ENCODE results near the gene LENEP.
"Not testable (repeated sequence)": the region's sequence is repeated elsewhere in the genome, so short reads cannot be mapped to it uniquely, and the experiment has no call there.

LENEP gene

DNA sequence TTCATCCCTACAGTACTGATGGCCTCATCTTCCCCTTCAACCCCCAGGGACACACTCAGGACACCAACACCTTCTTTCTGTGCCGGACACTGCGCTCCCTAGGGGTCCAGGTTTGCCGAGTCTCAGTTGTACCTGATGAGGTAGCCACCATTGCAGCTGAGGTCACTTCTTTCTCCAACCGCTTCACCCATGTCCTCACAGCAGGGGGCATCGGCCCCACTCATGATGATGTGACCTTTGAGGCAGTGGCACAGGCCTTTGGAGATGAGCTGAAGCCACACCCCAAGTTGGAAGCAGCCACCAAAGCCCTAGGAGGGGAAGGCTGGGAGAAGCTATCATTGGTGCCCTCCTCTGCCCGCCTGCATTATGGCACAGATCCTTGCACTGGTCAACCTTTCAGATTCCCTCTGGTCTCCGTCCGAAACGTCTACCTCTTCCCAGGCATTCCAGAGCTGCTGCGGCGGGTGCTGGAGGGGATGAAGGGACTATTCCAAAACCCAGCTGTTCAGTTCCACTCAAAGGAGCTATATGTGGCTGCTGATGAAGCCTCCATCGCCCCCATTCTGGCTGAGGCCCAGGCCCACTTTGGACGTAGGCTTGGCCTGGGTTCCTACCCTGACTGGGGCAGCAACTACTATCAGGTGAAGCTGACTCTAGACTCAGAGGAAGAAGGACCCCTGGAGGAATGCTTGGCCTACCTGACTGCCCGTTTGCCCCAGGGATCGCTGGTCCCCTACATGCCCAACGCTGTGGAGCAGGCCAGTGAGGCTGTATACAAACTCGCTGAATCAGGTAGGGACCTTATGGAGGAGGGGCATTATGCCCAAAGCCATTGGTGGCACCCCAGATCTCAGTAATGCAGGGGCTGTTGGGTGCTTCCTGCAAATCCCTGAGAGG, 5.1 kb upstream of the LENEP start:
- no peak for TF ChIP-seq JUND (IDR thresholded peaks at IDR 0.05; ENCODE audit: low read depth)
- in situ Hi-C loops (cut with HindIII; ENCODE audit: low pct_unique_long_range_greater_than_20kb, low sequenced_read_pairs) = no loop called here
- peak in 1 of 2 experiments; percentile 41 for DNase-seq (ENCODE audit: low read depth in 1 of 2, low spot score in 1 of 2)

DNA sequence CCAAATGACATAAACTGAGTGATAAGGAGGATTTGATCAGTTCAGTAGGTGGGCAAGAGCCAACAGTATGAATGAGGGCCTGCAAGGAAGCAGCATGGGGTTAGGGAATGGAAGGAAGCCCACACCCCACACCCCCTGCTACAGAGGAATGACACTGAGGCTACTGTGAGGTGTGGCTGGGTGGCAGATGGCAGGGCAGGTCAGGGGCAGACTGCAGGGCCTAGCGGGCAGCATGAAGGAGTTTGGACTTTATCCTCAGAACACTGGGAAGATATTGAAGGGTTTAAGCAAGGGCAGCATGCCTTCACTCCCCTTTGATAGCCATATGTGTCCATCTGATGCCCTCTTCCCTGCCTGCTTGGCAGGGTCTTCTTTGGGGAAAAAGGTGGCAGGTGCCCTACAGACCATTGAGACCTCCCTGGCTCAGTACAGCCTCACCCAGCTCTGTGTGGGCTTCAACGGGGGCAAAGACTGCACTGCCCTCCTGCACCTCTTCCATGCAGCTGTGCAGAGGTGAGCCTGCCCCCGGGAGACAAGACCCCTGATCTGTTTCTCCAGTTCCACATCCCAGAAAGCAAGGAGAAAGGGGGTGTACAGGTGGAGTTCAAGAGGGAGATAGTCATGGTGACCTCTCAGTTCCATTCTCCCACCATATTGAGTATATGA, 4.1 kb upstream of the LENEP start:
- TF ChIP-seq JUND (IDR thresholded peaks at IDR 0.05; ENCODE audit: low read depth) = no peak
- in situ Hi-C loops (cut with HindIII; ENCODE audit: low pct_unique_long_range_greater_than_20kb, low sequenced_read_pairs) = no loop called here
- DNase-seq (ENCODE audit: low read depth in 1 of 2, low spot score in 1 of 2) = no peak

DNA sequence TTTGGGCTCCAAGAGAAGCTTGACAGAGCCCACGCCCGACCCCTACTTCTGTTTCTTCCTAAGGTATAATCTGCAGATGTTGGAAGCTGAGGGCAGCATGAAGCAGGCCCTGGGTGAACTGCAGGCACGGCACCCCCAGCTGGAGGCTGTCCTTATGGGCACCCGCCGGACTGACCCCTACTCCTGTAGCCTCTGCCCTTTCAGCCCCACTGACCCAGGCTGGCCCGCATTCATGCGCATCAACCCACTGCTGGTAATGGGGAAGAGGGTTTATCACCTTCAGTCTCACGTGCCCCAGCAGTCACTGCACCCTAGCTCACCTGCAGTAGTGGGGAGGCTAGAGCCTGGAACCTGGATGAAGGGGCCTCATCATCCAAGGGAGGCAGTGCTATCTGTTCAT, 3.1 kb upstream of the LENEP start:
- DNase-seq (ENCODE audit: low read depth in 1 of 2, low spot score in 1 of 2) = no peak
- in situ Hi-C loops (cut with HindIII; ENCODE audit: low pct_unique_long_range_greater_than_20kb, low sequenced_read_pairs) = no loop called here
- TF ChIP-seq JUND (IDR thresholded peaks at IDR 0.05; ENCODE audit: low read depth) = no peak

DNA sequence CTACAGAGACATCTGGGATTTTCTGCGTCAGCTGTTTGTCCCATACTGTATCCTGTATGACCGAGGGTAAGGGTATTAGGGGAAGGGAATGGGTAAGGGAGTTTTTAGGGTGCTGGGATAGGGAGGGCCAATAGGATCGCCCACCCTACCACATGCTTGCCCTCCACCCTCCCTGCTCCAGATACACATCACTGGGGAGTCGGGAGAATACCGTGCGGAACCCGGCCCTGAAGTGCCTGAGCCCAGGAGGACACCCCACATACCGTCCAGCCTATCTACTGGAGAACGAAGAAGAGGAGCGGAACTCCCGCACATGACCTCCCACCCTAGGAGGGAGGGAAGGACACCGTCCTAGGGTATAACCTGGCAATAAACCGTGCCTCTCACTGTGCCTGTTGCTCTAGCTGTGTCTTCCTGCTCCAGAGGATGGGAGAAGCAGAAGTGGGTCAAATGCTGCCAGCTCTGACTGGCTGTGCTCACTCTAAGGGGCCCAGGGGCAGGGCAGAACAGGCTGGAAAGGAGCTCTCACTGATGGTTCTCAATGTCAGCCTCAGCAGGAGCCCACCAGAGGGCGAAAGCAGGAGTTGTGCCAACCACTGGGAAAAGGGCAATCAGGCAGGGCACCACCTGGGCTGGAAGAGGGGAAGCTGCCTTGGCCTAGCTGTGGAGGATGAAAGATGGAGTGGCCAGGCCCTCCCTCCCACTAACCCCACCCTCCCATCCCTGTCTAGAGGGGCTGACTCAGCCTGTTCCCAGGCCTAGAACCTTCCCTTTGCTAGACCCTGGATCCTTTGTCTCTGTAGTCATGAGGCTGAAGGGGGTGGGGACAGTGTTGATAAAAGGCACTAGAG, 440 bp upstream of the LENEP start:
- in situ Hi-C loops (cut with HindIII; ENCODE audit: low pct_unique_long_range_greater_than_20kb, low sequenced_read_pairs) = no loop called here
- DNase-seq (ENCODE audit: low read depth in 1 of 2, low spot score in 1 of 2) = no peak
- no peak for TF ChIP-seq JUND (IDR thresholded peaks at IDR 0.05; ENCODE audit: low read depth)

DNA sequence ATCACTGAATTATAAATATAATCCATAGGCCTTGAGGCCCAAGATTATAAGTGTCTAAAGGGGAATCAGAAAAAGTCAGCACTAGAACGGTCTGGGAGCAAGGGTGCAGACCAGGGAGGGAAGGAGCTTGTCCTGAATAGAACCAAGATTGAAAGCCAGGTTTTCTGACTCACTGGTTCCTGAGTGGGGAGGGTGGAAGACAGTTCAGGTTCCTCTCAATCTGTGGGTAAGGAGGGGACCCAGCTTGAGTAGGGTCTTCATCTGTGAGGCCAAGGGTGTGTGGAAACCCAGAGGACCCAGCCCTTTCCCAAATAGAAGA, 842 bp downstream of the LENEP start:
- in situ Hi-C loops (cut with HindIII; ENCODE audit: low pct_unique_long_range_greater_than_20kb, low sequenced_read_pairs) = no loop called here
- no peak for DNase-seq (ENCODE audit: low read depth in 1 of 2, low spot score in 1 of 2)
- TF ChIP-seq JUND (IDR thresholded peaks at IDR 0.05; ENCODE audit: low read depth) = no peak

DNA sequence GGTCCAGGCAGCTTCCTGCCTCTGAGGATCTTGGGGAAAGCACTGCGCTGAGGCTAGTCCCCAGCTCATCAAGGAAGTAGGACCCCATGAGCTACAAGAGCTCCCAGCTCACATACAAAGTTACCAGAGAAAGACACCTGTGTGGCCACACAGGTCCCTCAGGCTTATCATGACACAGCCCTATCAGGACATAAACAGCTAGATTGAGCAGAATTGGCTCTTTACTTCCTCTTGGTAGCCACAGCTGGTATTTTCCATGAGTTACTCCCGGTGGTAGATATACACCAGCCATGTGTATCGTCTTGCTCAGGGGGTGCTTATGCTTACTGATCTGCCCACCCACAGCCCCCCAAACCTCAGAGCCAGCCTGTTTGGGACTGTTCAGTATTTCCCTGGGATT, 1.2 kb downstream of the LENEP start:
- in situ Hi-C loops (cut with HindIII; ENCODE audit: low pct_unique_long_range_greater_than_20kb, low sequenced_read_pairs) = no loop called here
- no peak for DNase-seq (ENCODE audit: low read depth in 1 of 2, low spot score in 1 of 2)

DNA sequence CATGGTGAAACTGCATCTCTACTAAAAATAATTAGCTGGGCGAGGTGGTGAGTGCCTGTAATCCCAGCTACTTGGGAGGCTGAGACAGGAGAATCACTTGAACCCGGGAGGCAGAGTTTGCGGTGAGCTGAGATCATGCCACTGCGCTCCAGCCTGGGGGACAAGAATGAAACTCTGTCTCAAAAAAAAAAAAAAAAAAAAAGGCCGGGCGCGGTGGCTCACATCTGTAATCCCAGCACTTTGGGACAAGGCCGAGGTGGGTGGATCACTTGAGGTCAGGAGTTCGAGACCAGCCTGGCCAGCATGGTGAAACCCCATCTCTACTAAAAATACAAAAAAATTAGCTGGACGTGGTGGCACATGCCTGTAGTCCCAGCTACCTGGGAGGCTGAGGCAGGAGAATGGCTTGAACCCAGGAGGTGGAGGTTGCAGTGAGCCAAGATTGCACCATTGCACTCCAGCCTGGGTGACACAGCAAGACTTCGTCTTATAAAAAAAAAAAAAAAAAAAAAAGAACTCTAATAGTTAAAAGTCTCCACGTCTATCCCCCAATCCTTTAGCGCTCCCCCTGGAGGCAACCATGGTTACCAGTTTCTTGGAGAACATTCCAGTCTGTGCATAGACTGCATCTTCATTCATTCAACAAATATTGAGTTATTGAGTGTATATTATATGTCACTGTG, 2.1 kb downstream of the LENEP start:
- in situ Hi-C loops (cut with HindIII; ENCODE audit: low pct_unique_long_range_greater_than_20kb, low sequenced_read_pairs) = not testable (repeated sequence)
- peak in 1 of 2 experiments; percentile 84 for DNase-seq (ENCODE audit: low read depth in 1 of 2, low spot score in 1 of 2)

More for the DNA sequence above, 1.2 kb downstream of the LENEP start:
- no peak for TF ChIP-seq JUND (IDR thresholded peaks at IDR 0.05; ENCODE audit: low read depth)

DNA sequence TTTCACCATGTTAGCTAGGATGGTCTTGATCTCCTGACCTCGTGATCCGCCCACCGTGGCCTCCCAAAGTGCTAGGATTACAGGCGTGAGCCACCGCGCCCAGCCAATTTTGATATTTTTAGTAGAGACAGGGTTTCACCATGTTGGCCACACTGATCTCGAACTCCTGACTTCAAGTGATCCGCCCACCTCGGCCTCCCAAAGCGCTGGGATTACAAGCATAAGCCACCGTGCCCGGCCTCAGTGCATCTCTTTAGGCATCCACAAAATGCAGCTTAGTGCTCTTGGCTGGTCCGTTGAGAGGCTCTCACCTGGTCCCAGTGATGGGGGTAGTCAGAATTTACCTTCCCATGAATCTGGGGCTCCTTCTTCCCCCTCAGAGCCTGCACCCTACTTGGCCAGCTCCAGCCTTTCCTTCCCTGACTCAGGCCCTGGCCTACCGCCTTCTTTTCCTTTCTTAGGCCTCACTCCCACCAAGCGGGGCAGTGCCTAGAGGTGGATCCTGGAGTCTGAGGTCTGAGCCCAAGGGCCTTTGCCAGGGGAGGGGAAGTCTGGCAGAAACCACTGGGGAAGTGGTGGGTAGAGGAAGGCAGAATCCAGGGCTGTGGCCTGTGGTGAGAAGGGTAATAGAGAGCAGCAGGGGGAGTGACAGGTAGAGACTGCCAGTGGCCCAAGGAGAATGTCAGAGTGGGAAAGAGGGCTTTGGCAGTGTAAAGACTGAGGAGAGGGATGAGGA, 3.7 kb downstream of the LENEP start:
- no peak for DNase-seq (ENCODE audit: low read depth in 1 of 2, low spot score in 1 of 2)
- in situ Hi-C loops (cut with HindIII; ENCODE audit: low pct_unique_long_range_greater_than_20kb, low sequenced_read_pairs) = no loop called here
- no peak for TF ChIP-seq JUND (IDR thresholded peaks at IDR 0.05; ENCODE audit: low read depth)

DNA sequence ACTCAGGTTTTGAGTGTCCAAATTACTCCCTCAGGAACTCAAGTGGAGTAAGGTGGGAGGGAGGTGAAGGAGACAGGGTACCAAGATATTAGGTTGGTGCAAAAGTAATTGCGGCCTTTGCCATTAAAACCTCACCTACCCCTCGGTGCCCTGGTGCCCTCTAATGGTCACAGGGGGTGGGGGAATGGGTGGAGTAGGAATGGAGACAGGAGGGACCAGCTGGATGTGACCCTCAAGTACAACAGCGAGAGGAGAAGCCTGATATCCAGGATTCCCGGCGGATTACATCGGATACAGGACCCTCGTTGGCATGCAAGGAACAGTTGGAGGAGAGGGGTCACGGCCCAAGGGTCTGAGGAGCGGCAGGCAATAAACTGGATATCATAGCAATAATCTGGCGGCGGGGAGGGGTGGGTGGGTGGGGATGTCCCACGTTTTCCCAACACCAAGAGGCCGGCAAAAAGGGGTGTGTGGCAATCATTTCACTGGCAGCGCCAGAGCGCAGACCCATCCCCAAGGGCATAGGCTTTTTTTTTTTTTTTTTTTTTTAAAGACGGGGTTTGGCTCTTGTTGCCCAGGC, 4.9 kb downstream of the LENEP start:
- no peak for DNase-seq (ENCODE audit: low read depth in 1 of 2, low spot score in 1 of 2)
- TF ChIP-seq JUND (IDR thresholded peaks at IDR 0.05; ENCODE audit: low read depth) = no peak
- in situ Hi-C loops (cut with HindIII; ENCODE audit: low pct_unique_long_range_greater_than_20kb, low sequenced_read_pairs) = no loop called here

DNA sequence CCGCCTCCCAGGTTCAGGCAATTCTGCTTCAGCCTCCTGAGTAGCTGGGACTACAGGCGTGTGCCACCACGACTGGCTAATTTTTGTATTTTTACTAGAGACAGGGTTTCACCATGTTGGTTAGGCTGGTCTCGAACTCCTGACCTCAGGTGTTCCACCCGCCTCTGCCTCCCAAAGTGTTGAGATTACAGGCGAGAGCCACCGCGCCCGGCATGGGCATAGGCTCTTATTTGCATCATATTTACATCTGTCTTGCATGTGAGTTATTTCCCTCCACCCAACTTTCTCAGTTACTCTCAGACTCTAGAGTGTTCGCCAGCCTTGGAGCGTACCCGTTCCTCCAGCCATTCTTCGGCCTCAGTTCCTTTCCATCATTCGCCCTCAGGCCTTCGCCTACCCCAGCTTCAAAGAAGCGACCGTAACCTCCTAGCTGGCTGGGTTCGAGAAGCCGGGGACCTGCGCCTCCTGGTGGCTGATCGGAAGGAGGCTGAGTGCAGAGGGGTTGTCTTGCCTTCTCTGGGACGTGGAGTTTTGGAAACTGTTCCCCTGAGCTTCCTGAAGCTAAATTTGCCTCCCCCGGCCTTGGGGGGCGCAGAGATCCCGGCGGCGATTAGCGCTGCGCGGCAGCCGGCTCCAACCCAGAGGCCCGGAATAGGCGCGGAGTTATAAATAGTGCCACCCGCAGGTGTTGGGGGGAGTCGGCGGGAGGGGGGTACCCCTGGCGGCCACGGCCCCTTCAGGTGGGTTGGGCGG, 5.6 kb downstream of the LENEP start:
- DNase-seq (ENCODE audit: low read depth in 1 of 2, low spot score in 1 of 2) = peak; percentile 68 to 88
- TF ChIP-seq JUND (IDR thresholded peaks at IDR 0.05; ENCODE audit: low read depth) = no peak
- in situ Hi-C loops (cut with HindIII; ENCODE audit: low pct_unique_long_range_greater_than_20kb, low sequenced_read_pairs) = no loop called here
